Ishikawa (cell line): ENCODE measurements around the gene XAB2.

Experiments
- REST ChIP-seq: IDR thresholded peaks from 2 replicates; pipeline ENCODE4 v1.6.1; 2012; ENCODE audit warnings: low read depth, mild to moderate bottlenecking
- TAF1 ChIP-seq: IDR thresholded peaks from 2 replicates; pipeline ENCODE4 v1.6.1; 2012; ENCODE audit warnings: low read depth, mild to moderate bottlenecking
- TEAD4 ChIP-seq: IDR thresholded peaks from 2 replicates; pipeline ENCODE4 v1.6.1; 2012
- YY1 ChIP-seq: IDR thresholded peaks from 2 replicates; pipeline ENCODE4 v1.6.1; 2012; ENCODE audit warnings: low read depth
- ZBTB7A ChIP-seq: IDR thresholded peaks from 2 replicates; pipeline ENCODE4 v1.6.1; 2012; ENCODE audit warnings: low read depth

- TF ChIP-seq TAF1 (no peak), YY1 (no peak), TEAD4 (no peak), REST (no peak), ZBTB7A (peak; percentile 30; the same call in 1 of the 2 replicates)
Observed at GRCh38 chr19:7596211-7596937, 33.0 kb downstream of the XAB2 start.
